GM20431 (cell line): Measurements from ENCODE around the gene PTHLH.

Experiments
- in situ Hi-C: fragments of 300-500 bp; cut with MseI, MboI; formaldehyde crosslinking; loops from one replicate; pipeline ENCODE4 v1.15.0; 2020; ENCODE audit warnings: low sequenced_read_pairs; ENCODE audit not compliant: unreplicated experiment

PTHLH gene

DNA sequence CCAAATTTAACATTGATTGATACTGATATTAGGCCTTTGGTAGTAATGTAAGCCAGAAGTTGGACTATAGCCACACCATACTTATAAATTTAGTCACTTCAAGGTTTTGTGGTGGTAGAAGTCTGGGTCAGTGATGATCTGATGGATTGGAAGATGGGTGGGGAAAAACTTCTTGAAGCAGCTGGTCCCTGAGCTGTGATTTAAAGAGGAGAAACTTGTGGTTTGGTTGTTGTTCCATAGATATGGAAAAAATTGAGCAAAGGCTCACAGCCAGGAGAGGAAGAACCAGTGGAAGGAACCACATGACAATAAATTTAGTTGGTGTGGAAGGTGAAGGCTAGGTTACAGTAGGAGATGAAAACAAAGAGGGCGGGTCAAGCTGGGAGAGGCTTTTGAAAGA lies 26.1 kb downstream of the PTHLH start:
- in situ Hi-C loops: loop anchor here (10.0 kb wide), 1 partner anchor 212 kb away; no protein-coding TSS in a partner anchor

- in situ Hi-C loops: loop anchor here (10.0 kb wide), 1 partner anchor 206 kb away; no protein-coding TSS in a partner anchor
These were observed 31.7 kb downstream of the PTHLH start for GRCh38 chr12:27940756-27941402.

DNA sequence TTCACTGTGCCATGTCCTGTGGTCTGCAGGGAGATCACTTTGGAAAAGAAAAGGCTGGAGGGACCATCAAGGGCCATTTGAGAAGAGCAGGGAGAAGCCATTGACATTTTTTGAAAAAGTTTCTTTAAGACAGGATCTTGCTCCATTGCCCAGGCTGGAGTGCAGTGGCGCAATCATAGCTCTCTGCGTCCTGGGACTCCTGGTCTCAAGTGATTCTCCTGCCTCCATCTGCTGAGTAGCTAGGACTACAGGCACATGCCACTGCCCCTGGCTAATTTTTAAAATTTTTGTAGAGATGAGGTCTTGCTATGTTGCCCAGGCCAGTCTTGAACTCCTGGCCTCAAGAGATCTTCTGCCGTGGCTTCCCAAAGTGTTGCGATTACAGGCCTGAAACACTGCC lies 32.3 kb downstream of the PTHLH start:
- in situ Hi-C loops: loop anchor here (10.0 kb wide), 1 partner anchor 205 kb away; no protein-coding TSS in a partner anchor

- in situ Hi-C loops: no loop called here
These were observed 34.8 kb downstream of the PTHLH start for GRCh38 chr12:27937768-27938167.

DNA sequence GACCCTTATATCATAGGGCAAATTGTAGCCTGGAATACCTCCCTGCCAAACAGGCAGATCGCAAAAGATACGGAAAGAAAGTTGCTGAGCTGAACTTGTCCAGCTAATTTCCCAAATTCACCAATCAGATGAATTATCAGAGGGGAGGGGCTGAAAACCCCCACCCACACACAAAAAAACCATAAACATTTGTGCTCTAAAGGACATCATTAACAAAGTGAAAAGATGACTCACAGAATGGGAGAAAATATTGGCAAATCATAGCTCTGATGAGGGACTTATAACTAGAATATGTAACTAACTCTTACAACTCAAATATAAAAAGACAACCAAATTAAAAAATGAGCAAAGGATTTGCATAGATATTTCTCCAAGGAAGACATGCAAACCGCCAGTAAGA lies 36.3 kb downstream of the PTHLH start:
- in situ Hi-C loops: no loop called here

- in situ Hi-C loops: no loop called here
These were observed 38.3 kb downstream of the PTHLH start for GRCh38 chr12:27934276-27934675.

DNA sequence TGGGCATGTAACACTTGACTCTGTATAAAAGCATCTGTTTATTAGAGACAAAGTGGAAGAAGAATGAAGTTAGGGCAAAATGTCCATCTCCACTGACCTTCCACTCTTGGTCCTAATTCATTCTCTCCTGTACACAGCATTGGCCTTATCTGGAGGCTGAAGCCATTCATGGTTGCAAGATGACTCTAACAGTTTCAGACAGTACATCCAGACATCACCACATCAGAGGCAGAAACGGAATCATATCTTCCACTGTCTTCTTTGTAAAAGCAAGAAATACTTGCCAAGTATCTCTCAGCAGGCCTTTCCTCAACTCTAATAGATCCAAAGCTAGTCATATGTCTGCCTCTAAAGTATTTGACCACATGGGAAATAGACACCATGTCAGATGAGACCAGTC lies 41.1 kb downstream of the PTHLH start:
- in situ Hi-C loops: no loop called here

DNA sequence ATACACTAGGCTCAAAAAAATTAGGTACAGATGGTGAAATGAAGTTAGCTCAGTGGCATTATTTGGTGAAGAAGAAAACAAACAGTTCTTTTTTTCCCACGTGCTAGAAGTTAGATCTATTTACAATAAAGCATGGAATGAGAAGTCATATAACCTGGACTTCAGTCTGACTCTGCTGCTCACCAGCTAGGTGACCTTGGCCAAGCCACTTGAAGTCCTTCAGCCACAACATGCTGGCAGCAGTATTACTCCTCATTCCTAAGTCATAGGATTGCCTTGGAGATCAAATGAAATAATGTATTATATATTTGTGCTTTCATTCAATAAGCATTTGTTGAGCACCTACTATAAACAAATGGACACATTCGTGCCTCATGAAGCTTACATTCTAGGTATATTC lies 45.2 kb downstream of the PTHLH start:
- in situ Hi-C loops: no loop called here

DNA sequence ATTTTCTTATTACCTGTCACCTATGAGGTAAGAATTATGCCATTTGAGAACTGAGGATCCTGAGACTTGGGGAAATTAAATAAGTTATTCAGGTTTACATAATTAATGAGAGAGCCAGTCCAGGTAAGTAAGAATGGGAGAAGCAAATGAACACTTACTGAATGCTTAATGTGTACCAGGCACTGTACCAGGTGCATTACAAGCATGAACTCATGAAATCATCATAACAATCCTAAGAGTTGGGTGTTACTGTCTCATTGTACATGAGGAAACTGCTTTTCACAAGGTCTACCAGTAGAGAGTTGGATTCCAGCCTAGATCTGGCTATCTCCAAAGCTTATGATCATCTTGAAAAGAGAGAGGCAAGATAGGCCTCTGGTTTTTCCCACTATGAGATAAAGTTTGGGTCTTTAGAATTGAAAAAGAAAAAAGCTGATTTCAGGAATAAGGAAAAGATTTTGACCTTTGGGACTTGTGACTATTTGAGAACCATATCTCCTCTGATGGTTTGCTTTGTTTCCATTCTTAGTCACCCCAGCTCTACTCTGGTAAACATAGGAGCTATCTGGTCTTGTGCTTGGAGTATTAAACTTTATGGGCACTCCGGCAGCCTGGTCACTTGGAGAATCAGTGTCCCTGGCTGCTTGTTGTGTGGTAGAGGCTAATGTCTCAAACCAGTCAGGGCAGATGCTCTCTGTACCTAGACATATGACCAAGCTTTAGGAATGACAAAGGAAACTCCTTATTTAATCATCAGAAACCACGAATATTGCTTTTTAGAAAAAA lies 48.0 kb downstream of the PTHLH start:
- in situ Hi-C loops: no loop called here

GRCh38 chr12:27922531-27923139 lies 49.9 kb downstream of the PTHLH start:
- in situ Hi-C loops: no loop called here

DNA sequence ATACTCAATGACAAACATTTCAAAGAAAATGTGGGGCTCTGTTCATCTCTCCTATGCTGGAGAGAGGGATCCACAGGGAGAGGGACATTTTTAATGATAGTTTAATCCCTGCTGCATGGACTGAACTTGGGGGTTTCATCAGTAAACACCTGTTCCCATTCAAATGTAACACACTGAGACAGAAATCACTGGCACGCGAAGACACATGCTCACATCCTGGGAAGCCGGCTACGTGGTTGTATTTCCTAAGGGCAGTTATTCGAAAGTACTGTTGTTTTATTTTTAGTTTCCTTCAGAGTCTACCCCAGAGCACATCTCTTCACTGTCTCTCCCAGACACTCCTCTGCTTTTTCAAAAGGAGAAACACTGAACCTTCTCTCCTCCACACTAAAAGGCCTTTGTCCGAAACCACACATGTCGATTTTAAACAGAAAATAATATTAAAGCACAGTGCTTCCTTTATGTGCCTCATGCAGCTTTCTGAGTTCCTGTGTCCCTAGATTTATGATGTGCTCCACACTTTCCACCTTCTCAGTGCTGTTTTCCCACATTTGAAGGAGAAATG lies 52.8 kb downstream of the PTHLH start:
- in situ Hi-C loops: no loop called here

- in situ Hi-C loops: no loop called here
These were observed 57.0 kb downstream of the PTHLH start for GRCh38 chr12:27915536-27915935.

GRCh38 chr12:27915021-27915420 lies 57.5 kb downstream of the PTHLH start:
- in situ Hi-C loops: no loop called here

DNA sequence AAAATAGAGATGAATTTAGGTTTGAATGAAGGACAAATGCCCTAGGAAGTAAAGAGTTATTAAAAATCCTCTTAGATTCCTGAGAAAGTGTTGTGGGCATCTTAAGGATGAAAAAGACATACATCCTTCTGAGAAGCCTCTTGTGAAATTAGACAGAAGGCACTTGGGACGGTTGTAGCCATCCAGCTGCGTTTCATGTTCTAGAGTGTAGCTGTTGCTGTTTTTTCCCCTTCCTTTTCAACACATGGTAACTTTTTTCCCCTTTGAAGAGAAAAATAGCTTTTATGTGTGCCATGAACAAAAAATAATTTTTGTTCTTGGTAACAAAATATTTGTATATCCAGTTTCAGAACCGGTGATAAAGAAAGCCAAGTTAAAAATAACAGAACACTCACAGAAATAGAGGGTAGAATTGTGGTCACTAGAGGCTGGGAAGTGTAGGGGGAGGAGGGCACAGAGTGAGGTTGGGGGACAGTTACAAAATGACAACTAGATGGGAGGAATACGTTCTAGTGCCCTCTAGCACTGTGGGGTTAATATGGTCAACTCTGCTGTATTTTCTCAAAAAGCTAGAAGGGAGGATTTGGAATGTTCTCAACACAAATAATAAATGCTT lies 58.4 kb downstream of the PTHLH start:
- in situ Hi-C loops: no loop called here

- in situ Hi-C loops: no loop called here
These were observed 61.1 kb downstream of the PTHLH start for GRCh38 chr12:27911397-27911796.
